Measurements from ENCODE around the gene WDR48.

GRCh38 chr3:39134305-39134704 is 82.5 kb downstream of the WDR48 start:
- TF ChIP-seq CTCF (IDR thresholded peaks at IDR 0.05; ENCODE audit: poor library complexity, severe bottlenecking) (no peak), EP300 (conservative IDR thresholded peaks at IDR 0.05; ENCODE audit: poor library complexity, severe bottlenecking) (no peak), SMC3 (conservative IDR thresholded peaks at IDR 0.05; ENCODE audit: poor library complexity) (no peak), POLR2AphosphoS5 (IDR thresholded peaks at IDR 0.05) (no peak), EZH2 (IDR thresholded peaks at IDR 0.05; ENCODE audit: borderline replicate concordance, insufficient read depth, low read length, poor library complexity, severe bottlenecking) (no peak)

Data from neural cell (in vitro differentiated cells).